HL-60 (cell line): ENCODE results near the gene TAF3.

Experiments
- CTCF ChIP-seq: IDR thresholded peaks from one replicate; pipeline ENCODE4 v1.5.1; 2011; ENCODE audit warnings: low read length, control low read depth, inconsistent platforms; ENCODE audit not compliant: insufficient read depth
- GABPA ChIP-seq: IDR thresholded peaks from 2 replicates; pipeline ENCODE4 v1.6.1; 2012; ENCODE audit warnings: low read depth
- POLR2AphosphoS5 ChIP-seq: IDR thresholded peaks from 2 replicates; pipeline ENCODE4 v1.6.1; 2012; ENCODE audit warnings: low read depth

- no peak for TF ChIP-seq CTCF
- TF ChIP-seq POLR2AphosphoS5, result no peak
- no peak for TF ChIP-seq GABPA
Observed at GRCh38 chr10:7833210-7833609, 14.9 kb downstream of the TAF3 start.
